NCI-H2107 (cell line): ENCODE data around the gene DNER.
"Not testable (repeated sequence)": the region's sequence is repeated elsewhere in the genome, so short reads cannot be mapped to it uniquely, and the experiment has no call there.

ENCODE experiments used
- DNase-seq: peaks from one replicate; lab custom pipeline; 2025; lab: John Stamatoyannopoulos, UW

The DNER gene

GRCh38 chr2:229571243-229571642 lies 143.1 kb downstream of the DNER start:
- no peak for DNase-seq

- no peak for DNase-seq
Observed at GRCh38 chr2:229566370-229566769, 148.0 kb downstream of the DNER start.

GRCh38 chr2:229564300-229564907 lies 150.0 kb downstream of the DNER start:
- no peak for DNase-seq

- no peak for DNase-seq
Observed at GRCh38 chr2:229563388-229563787, 151.0 kb downstream of the DNER start.

- DNase-seq: no peak
Observed at GRCh38 chr2:229562472-229563127, 151.8 kb downstream of the DNER start.

GRCh38 chr2:229559986-229560385 lies 154.4 kb downstream of the DNER start:
- DNase-seq: no peak

GRCh38 chr2:229553091-229553490 lies 161.3 kb downstream of the DNER start:
- no peak for DNase-seq

GRCh38 chr2:229543176-229543873 lies 171.0 kb downstream of the DNER start:
- DNase-seq: no peak

GRCh38 chr2:229539628-229540027 lies 174.7 kb downstream of the DNER start:
- DNase-seq: no peak

GRCh38 chr2:229531594-229531993 lies 182.8 kb downstream of the DNER start:
- no peak for DNase-seq

GRCh38 chr2:229530434-229530833 lies 183.9 kb downstream of the DNER start:
- DNase-seq: no peak

- DNase-seq: no peak
Observed at GRCh38 chr2:229528846-229529245, 185.5 kb downstream of the DNER start.

GRCh38 chr2:229526951-229527350 lies 187.4 kb downstream of the DNER start:
- no peak for DNase-seq

GRCh38 chr2:229524799-229525198 lies 189.6 kb downstream of the DNER start:
- DNase-seq: no peak

GRCh38 chr2:229523663-229524062 lies 190.7 kb downstream of the DNER start:
- no peak for DNase-seq

GRCh38 chr2:229521576-229521975 lies 192.8 kb downstream of the DNER start:
- DNase-seq: no peak

- DNase-seq: no peak
Observed at GRCh38 chr2:229520691-229521096, 193.7 kb downstream of the DNER start.

- DNase-seq: no peak
Observed at GRCh38 chr2:229519655-229520430, 194.5 kb downstream of the DNER start.

GRCh38 chr2:229514273-229514895 lies 200.0 kb downstream of the DNER start:
- DNase-seq: no peak

- no peak for DNase-seq
Observed at GRCh38 chr2:229511524-229511923, 202.8 kb downstream of the DNER start.

GRCh38 chr2:229506699-229507098 lies 207.7 kb downstream of the DNER start:
- not testable (repeated sequence) for DNase-seq
